GM12878 (cell line): ENCODE results near the gene PHF2. TPM values are rescaled to one million over a fixed set of nuclear protein-coding genes. Genes with fewer than 3 reads are reported as not detected.

Source experiments
- ATAC-seq: fragments of 200-7000 bp; cut with Tn5 transposase; 3 replicates; pipeline ENCODE4 v1.9.1; 2020; ENCODE audit warnings: mild to moderate bottlenecking, moderate library complexity
- BruUV-seq: library from RNA; stranded (reverse); fragments of 400-500 nt; replicated peaks from 2 replicates; lab custom pipeline; 2021; lab: Mats Ljungman, UMichigan
- CTCF ChIA-PET: fragments of 300-600 bp; sonication (Branson Sonifier 250); formaldehyde crosslinking; extraction: SDS; loops from one replicate; lab custom pipeline; 2021; ENCODE audit warnings: inconsistent platforms; lab: Yijun Ruan, JAX
- POLR2A ChIA-PET: fragments of 350-600 bp; formaldehyde crosslinking; extraction: SDS; loops from one replicate; lab custom pipeline; 2021; ENCODE audit warnings: inconsistent platforms; lab: Charles Lee
- RAD21 ChIA-PET: fragments of 300-600 bp; sonication (Branson Sonifier 250); formaldehyde crosslinking; loops from one replicate; lab custom pipeline; 2023; ENCODE audit warnings: antibody characterized with exemption; ENCODE audit not compliant: unreplicated experiment; lab: Charles Lee
- SMC1A ChIA-PET: fragments of 300-600 bp; sonication (Branson Sonifier 250); formaldehyde crosslinking; loops from one replicate; lab custom pipeline; 2023; ENCODE audit not compliant: unreplicated experiment, uncharacterized antibody; lab: Charles Lee
- DNase-seq: peaks from one replicate; pipeline ENCODE4 v3.0.0-alpha.2; 2011; ENCODE audit warnings: low read depth, low spot score
- FAIRE-seq: peaks from 3 replicates; lab custom pipeline; 2011; peaks lifted over from hg19 to GRCh38; lab: Jason Lieb, UNC
- H2AFZ ChIP-seq: 2 replicates; pipeline ENCODE4 v1.6.0; 2011; ENCODE audit warnings: low read depth, low read length, control low read depth; ENCODE audit not compliant: control insufficient read depth
- H3K27ac ChIP-seq: 2 replicates; pipeline ENCODE4 v1.5.1; 2011; ENCODE audit warnings: control low read depth; ENCODE audit not compliant: control insufficient read depth, insufficient read depth
- H3K27me3 ChIP-seq, 2 experiments: replicated peaks in 1 of 2; 2 replicates each; pipeline versions ENCODE4 v1.6.0 to v1.6.1; 2011; ENCODE audit warnings: low read length in 1 of 2; ENCODE audit not compliant: control insufficient read depth in 2 of 2, insufficient read depth in 2 of 2
- H3K36me3 ChIP-seq, 2 experiments: 2 replicates each; pipeline ENCODE4 v1.5.1; 2011; ENCODE audit warnings: low read length in 1 of 2; ENCODE audit not compliant: control insufficient read depth in 2 of 2, insufficient read depth in 2 of 2
- H3K4me1 ChIP-seq: 2 replicates; pipeline ENCODE4 v1.6.1; 2011; ENCODE audit warnings: mild to moderate bottlenecking, low read length, moderate library complexity, mixed read lengths; ENCODE audit not compliant: control insufficient read depth, insufficient read depth
- H3K4me2 ChIP-seq: 2 replicates; pipeline ENCODE4 v1.6.0; 2011; ENCODE audit warnings: control low read depth; ENCODE audit not compliant: control insufficient read depth, insufficient read depth
- H3K4me3 ChIP-seq: fragments of 200-600 bp; sonication (generic); 2 replicates; pipeline ENCODE4 v1.5.1; 2016
- H3K79me2 ChIP-seq: 2 replicates; pipeline ENCODE4 v1.6.0; 2011; ENCODE audit warnings: low read length; ENCODE audit not compliant: control insufficient read depth, insufficient read depth
- H3K9ac ChIP-seq: 2 replicates; pipeline ENCODE4 v1.8.0; 2011; ENCODE audit warnings: low read length, control low read depth, mixed read lengths; ENCODE audit not compliant: control insufficient read depth, insufficient read depth
- H3K9me3 ChIP-seq: replicated peaks from 3 replicates; pipeline ENCODE4 v1.5.1; 2011; ENCODE audit warnings: mild to moderate bottlenecking, low read length; ENCODE audit not compliant: control insufficient read depth, insufficient read depth
- H4K20me1 ChIP-seq: 2 replicates; pipeline ENCODE4 v1.6.0; 2011; ENCODE audit not compliant: control insufficient read depth, insufficient read depth
- CEBPZ ChIP-seq: fragments of 150-350 bp; IDR thresholded peaks from 2 replicates; pipeline ENCODE4 v1.6.1; 2016; ENCODE audit warnings: low read depth, low read length
- IKZF2 ChIP-seq, 2 experiments: fragments of 450-650 bp; IDR thresholded peaks; 2 replicates each; pipeline ENCODE4 v1.6.1; 2017; ENCODE audit warnings: mild to moderate bottlenecking in 2 of 2, moderate library complexity in 2 of 2
- KLF5 ChIP-seq: fragments of 450-650 bp; IDR thresholded peaks from 2 replicates; pipeline ENCODE4 v1.6.1; 2014; ENCODE audit warnings: mild to moderate bottlenecking; ENCODE audit not compliant: partially characterized antibody
- PKNOX1 ChIP-seq: fragments of 450-650 bp; IDR thresholded peaks from 2 replicates; pipeline ENCODE4 v1.6.1; 2016; ENCODE audit warnings: mild to moderate bottlenecking
- POLR2AphosphoS5 ChIP-seq: IDR thresholded peaks from 2 replicates; pipeline ENCODE4 v1.6.1; 2011; ENCODE audit warnings: mild to moderate bottlenecking, low read length, inconsistent platforms
- RCOR1 ChIP-seq: conservative IDR thresholded peaks from 2 replicates; pipeline ENCODE4 v1.6.1; 2012; ENCODE audit warnings: low read depth, low read length, improper control_type of control experiment
- RUNX3 ChIP-seq: IDR thresholded peaks from 2 replicates; pipeline ENCODE4 v1.6.1; 2012; ENCODE audit warnings: low read length, inconsistent platforms
- SMAD5 ChIP-seq: IDR thresholded peaks from 2 replicates; pipeline ENCODE4 v1.6.1; 2016; ENCODE audit warnings: antibody characterized with exemption, low read depth
- SUPT20H ChIP-seq: IDR thresholded peaks from 2 replicates; pipeline ENCODE4 v1.6.1; 2011; ENCODE audit warnings: low read depth, mild to moderate bottlenecking, low read length, moderate library complexity, borderline replicate concordance; ENCODE audit not compliant: control insufficient read depth
- TCF12 ChIP-seq: IDR thresholded peaks from 2 replicates; pipeline ENCODE4 v1.6.1; 2011; ENCODE audit warnings: low read depth, mild to moderate bottlenecking, low read length
- TCF3 ChIP-seq: IDR thresholded peaks from 2 replicates; pipeline ENCODE4 v1.6.1; 2012; ENCODE audit warnings: low read depth, mild to moderate bottlenecking, low read length, borderline replicate concordance; ENCODE audit not compliant: insufficient read depth
- USF2 ChIP-seq: IDR thresholded peaks from 2 replicates; pipeline ENCODE4 v1.6.1; 2011; ENCODE audit warnings: low read depth, low read length, improper control_type of control experiment, borderline replicate concordance
- YBX1 ChIP-seq: fragments of 450-650 bp; IDR thresholded peaks from 2 replicates; pipeline ENCODE4 v1.6.1; 2016; ENCODE audit warnings: antibody characterized with exemption
- ZBTB33 ChIP-seq: fragments of 450-650 bp; IDR thresholded peaks from 2 replicates; pipeline ENCODE4 v1.6.1; 2017; ENCODE audit warnings: mild to moderate bottlenecking
- ZNF274 ChIP-seq: IDR thresholded peaks from one replicate; pipeline ENCODE4 v1.8.0; 2011; ENCODE audit not compliant: insufficient read length, insufficient read depth
- WGBS: methylation state at CpG from one replicate; pipeline ENCODE4 v1.1.6; 2016; ENCODE audit warnings: low lambda C conversion rate; ENCODE audit not compliant: insufficient replicate concordance, insufficient coverage; ENCODE audit errors: missing lambda C conversion rate; 5-methylcytosine and 5-hydroxymethylcytosine counted together
- in situ Hi-C: fragments of 300-500 bp; cut with MboI; formaldehyde crosslinking; loops from 9 replicates; pipeline ENCODE4 v1.14.3; 2018; ENCODE audit warnings: mixed read lengths
- intact Hi-C: fragments of 100-400 bp; cut with micrococcal nuclease; formaldehyde crosslinking; loops from one replicate; pipeline ENCODE4 v1.14.2; 2022; ENCODE audit not compliant: unreplicated experiment
- polyA plus RNA-seq, 11 experiments: library from polyadenylated mRNA; depleted of rRNA in 4 of 11; unstranded in 6 of 11; stranded (reverse) in 5 of 11; fragments of >200 nt; fragmentation: Nextera tagmentation in 4 of 11; fragmentation: Illumina TruSeq in 1 of 11; extraction: Ambion mirVana in 4 of 11; extraction: Trizol in 1 of 11; gene quantifications; 1 replicate in 1 of 11; 2 replicates in 10 of 11; pipeline versions ENCODE4 v1.2.1 to v1.2.3, GENCODE V29; 2011 to 2016; ENCODE audit warnings: inconsistent platforms in 2 of 11, missing spikeins in 2 of 11, low read depth in 1 of 11
- total RNA-seq, 4 experiments: library from RNA; depleted of rRNA in 3 of 4; stranded (reverse); fragments of >200 nt in 3 of 4; fragmentation: Illumina TruSeq in 1 of 4; extraction: Trizol in 1 of 4; gene quantifications; 2 replicates each; pipeline versions ENCODE4 v1.2.1 to v1.2.3, GENCODE V29; 2013 to 2021

PHF2 gene
- total and polyA plus RNA-seq, 10 of the 15 experiments (the other 5 are each of a cell fraction or from before 2014, with no cell fraction given) = 0.34 to 13.3 (median 5.5) TPM

GRCh38 chr9:93662016-93662638 lies 85.7 kb downstream of the PHF2 start:
- Histone ChIP-seq H3K4me2 (no peak overlapping the region), H2AFZ (no peak overlapping the region), H3K9me3 (no peaks in the 10 kb centered on the region), H3K4me1 (no peaks in the 10 kb centered on the region), H4K20me1 (no peaks in the 10 kb centered on the region), H3K27ac (no peak overlapping the region), H3K36me3 (peaks cover 0 to 2% of the 10 kb centered on the region in 2 experiments; a peak in 2 of 4 replicates), H3K9ac (no peak overlapping the region), H3K79me2 (no peaks in the 10 kb centered on the region), H3K27me3 (no peaks in the 10 kb centered on the region), H3K4me3 (no peak overlapping the region)
- TF ChIP-seq SUPT20H (no peak), TCF3 (no peak), SMAD5 (no peak), POLR2AphosphoS5 (no peak), PKNOX1 (no peak), KLF5 (no peak), USF2 (no peak), TCF12 (no peak), RCOR1 (no peak), ZNF274 (no peak), IKZF2 (IDR thresholded peaks at IDR 0.05) (no peak), RUNX3 (no peak), CEBPZ (no peak), YBX1 (no peak), ZBTB33 (no peak)
- POLR2A ChIA-PET = no interaction called here
- ATAC-seq (no peak), FAIRE-seq (no peak), DNase-seq (no peak)
- 77% methylated on average over 4 of the region's 4 CpGs for whole genome bisulfite sequencing
- SMC1A ChIA-PET = no interaction called here
- in situ Hi-C loops (no loop called here), intact Hi-C loops (no loop called here)
- CTCF ChIA-PET = no interaction called here
- no TSS peak for BruUV-seq
- RAD21 ChIA-PET = no interaction called here
